ENCODE data around the gene SIPA1L3.

SIPA1L3 gene

DNA sequence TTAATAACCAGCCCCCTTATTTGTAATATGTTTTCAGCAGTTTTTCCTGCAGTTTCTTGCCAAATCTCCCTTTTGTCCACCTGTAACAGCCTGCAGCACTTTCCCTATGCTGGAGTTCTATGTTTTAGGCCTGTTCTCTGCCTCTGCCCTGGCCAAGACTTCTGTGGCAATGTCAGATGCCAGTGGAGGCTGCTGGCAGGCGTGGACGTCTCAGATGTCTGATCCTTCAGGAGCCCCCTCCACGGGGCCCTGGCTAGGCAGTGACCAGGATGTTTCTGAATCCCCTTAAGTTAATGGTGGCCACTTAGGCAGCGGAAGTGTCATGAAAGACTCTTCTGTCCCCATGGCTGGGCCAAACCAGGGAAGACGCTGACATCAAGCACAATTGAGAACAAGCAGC is 40.8 kb downstream of the SIPA1L3 start:
- no peak for DNase-seq

DNA sequence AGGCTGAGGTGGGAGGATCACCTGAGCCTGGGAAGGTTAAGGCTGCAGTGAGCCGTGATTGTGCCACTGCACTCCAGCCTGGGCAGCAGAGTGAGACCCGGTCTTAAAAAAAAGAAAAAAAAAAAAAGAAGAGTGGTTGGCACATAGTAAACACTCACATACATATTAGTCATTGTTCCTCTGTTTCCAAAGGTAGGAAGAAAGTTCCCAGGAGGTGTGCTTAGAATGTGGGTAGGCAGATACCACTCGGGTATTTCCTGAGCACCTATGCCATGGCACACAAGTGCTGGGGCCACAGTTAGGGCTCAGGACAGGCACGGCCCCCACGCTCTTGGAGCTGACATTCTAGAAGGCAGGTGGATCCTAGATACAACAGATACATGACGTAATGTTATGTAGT is 41.4 kb downstream of the SIPA1L3 start:
- no peak for DNase-seq

DNA sequence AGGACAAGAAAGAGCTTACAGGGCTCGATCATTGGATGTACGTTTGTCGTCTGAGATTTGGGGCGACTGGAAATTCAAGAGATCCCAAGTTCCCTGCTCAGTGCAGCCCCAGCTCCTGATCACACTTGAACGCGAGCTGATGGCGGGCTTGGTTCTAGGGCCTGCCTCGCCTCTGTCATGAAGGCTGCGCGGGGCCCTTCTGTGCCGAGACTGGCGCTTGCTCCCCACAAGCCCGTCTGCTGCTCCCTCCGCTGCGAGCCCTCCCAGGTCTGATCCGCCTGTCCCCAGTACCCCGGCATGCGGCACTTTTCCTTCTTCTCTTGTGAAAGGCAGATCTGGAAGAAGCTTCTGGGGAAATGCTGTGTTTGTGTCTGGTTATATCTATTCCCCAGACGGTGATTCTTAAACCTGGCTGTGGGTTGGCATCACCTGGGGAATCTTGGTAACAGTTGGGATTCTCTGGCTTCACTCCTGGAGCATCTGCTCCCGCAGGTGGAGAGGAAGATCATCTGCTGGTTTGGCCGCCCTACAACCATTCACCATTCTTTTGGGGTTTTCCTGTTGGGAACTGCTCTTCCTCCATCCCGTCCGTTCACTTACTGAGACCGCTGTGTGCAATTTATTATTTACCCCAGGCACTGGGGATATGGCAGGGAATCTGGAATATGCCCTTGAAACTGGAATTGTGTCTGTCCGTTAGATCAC is 43.6 kb downstream of the SIPA1L3 start:
- no peak for DNase-seq

DNA sequence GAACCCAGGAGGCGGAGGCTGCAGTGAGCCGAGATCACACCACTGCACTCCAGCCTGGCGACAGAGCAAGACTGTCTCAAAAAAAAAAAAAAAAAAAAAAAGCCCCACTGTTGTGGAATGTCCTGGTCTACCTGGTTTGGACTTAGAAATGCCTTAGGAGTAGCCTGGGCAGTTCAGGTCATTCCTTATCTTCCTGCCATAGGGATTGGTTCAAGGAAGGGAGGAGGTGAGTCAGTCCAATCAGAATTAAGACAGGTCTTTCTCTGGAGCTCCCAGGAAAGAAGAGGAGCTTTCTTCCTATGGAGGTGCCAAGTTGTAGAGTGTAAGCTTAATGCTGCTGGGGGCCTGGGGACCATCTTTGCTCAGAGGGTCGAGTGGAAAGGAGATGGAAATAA is 44.8 kb downstream of the SIPA1L3 start:
- no peak for DNase-seq

DNA sequence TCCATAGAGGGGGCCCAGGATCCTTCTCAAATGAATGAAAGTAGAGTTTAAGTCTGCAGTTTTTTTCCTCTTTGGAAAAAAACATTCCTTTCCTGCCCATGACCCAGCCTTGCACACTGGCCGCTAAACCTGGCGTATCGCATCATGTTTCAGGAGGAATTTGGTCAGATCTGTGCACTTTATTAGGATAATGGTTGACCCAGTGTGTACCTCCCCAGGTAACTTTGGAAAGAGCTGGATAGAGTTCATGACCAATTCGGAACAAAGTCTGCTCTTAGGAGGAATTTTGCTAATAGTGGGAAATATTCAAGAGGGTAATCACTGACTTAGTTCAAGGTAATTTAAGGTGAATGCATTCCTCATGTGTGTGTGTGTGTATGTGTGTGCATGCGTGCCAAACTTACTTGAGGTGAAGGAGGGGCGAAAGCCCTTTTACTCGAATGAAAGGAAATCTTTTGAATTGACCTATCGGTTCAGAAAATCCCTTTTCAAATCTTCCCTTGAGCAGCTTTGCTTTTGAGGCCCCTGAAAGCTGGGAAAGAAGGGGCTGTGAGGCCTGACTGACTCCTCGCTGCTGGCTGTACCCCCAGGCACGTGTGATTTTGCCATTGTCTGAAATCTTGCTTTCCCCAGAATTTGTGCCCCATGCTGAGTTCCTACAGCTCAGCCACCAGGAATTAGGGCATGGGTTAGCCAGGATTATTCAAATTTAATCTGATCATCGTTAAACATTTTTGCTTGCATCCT is 46.3 kb downstream of the SIPA1L3 start:
- DNase-seq = no peak

DNA sequence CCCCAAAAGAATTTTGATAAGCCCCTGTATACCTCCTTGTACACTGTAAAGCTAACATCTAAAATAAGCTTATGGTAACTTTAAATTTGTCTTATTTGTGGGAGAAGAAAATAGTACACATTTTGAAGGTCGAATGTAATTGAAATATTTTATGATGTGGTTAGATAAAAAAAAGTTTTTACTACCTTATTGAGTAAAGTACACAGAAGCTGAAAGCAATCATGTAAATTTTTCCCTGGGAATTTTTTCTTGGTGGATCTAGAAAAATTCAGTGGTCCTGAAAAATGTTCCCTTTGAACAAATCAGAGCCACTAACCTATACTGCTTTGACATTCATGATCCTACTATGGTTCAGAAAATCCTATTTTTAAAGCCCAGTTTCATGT is 46.9 kb downstream of the SIPA1L3 start:
- DNase-seq = no peak

DNA sequence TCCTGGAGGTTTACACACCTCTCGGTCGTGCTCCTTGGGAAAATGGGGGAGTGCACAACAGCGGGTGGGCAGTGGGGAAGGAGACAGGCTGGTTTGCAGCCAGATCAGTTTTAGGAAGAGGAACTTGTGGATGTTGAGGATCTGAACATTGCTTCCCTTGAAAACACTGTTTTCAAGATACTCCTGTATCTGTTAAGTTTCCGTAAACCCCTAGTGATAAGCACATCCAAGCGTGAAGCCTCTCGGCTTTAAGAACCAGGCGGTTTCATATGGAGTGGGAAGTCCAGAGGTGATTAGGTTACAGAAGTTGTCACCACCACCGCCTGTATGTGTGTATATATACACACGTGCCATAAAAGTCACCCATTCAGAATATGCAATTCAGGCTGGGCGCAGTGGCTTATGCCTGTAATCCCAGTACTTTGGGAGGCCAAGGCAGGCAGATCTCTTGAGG is 47.4 kb downstream of the SIPA1L3 start:
- no peak for DNase-seq

DNA sequence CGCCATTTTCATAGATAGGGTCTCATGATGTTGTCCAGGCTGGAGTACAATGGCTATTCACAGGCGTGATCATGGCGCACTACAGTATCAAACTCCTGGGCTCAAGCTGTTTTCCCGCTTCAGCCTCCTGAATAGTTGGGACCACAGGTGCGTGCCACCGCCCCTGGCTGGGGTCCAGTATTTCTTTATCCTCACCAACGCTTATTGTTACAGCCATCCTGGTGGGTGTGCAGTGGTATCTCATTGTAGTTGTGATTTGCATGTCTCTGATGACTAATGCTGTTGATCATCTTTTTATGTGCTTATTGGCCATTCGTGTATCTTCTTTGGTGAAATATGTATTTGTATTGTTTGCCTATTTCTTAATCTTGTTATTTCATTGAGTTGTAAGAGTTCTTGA is 49.0 kb downstream of the SIPA1L3 start:
- no peak for DNase-seq

DNA sequence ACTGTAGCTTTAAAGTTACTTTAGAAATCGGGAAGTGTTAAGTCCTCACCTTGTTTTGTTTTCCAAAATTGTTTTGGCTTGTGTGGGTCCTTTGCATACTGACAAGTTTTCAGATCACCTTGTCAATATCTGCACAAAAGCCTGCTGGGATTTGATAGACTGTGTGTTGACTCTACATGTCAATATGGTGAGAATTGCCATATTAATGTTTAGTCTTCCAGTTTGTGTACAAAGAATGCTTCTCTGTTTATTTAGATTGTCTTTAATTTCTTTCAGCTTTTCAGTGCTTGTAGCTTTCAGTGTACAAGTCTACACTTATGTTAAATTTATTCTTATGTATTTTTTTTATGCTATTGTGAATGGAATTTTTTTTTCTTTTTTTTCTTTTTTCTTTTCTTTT is 50.2 kb downstream of the SIPA1L3 start:
- DNase-seq = no peak

DNA sequence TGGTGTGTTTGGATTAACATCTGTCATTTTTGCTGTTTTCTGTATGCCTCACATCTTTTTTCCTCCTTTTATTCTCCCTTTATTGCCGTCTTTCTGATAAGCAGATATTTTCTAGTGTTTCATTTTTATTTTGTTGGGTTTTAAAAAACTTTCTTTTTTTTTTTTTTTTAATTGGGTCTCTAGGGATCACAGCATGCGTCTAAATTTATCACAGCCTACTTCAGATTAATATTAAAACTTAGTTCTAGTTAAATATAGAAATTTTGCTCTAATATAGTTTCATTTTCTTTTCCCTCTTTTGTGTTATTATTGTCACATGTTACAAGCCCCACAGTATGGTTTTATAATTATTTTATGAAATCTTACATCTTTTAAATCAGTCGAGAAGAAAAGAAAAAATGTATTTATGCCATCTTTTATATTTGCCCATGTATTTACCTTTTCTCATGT is 52.7 kb downstream of the SIPA1L3 start:
- DNase-seq = no peak

DNA sequence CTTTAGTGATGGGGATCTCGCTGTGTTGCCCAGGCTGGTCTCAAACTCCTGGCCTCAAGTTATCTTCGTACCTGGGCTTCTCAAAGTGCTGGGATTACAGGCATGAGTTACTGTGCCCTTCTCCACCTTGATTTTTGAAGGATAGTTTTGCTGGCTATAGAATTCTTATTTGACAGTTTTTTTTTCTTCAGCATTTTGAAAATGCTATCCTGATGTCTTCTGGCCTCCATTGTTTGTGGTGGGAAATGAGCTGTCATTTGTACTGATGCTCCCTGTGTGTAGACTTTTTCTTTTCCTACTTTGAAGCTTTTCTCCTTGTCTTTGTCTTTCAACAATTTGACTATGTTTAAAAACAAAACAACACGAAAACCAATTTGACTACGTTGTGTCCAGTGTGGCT is 54.2 kb downstream of the SIPA1L3 start:
- no peak for DNase-seq

DNA sequence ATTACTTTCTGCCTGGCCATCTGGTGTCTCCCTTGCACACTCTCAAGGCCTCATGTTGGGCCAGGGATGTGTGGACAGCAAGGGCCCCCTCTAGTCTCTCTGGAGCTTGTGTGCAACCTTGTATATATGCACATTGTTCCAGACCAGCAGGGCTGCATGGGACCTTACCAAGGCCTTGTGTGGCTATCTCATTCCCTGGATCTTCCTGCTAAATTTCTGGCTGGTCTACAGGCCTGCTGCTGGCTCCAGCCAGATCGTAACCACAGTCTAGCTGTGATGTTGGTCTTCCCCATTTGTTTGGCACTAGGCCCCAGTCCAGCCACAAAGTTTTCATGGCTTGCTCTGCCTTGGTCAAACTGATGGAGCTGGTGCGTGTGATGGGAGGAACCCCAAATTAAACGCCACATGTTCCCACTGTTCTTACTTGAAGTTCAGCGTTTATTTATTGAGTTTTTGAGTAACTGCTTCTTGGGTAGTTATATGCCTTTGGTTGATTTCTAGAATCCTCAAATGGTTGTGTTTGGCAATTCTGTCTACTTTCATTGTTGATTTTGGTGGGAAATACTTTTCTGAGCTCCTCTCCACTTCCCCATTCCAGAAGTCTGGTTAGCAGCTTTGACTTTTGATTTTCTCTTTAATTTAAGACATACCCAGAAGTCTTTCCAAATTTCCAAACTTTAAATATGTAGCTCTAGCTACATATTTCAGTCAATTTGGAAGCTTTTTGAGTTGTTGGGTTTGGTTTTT is 56.4 kb downstream of the SIPA1L3 start:
- no peak for DNase-seq

DNA sequence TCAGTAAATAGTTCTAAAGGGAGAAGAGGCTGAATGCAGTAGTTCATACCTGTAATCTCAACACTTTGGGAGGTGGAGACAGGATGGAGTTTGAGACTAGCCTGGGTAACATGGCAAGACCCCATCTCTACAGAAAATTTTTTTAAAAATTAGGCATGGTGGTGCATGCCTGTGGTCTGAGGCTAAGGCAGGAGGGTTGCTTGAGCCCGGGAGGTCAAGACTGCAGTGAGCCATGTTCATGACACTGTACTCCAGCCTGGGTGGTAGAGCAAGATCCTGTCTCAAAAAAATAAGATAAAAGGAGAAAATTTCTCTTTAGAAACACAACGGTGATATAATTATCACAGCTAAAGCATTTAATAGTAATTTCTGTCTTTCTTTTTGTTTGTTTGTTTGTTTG is 57.1 kb downstream of the SIPA1L3 start:
- no peak for DNase-seq

DNA sequence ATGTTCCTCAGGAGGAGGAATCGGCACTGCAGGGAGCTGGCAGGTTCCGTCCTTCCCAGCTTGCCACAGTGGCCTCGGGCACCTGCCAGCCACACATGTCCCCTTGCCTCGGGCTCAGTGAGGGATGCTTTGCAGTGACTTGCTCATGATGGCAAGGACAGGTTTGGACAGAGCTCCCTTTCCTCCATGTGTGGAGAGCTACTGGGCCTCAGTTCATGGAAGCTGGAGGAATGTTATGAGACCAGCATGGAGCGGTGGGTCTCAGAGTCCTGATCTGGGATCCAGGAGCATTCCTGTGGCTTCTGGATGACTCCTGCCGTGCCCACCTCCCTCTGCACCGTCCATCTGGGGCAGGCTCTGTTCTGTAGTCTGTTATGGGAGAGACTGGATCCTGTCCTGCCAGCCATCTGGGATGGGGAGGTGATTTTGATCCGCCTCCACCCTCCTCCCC is 59.2 kb downstream of the SIPA1L3 start:
- DNase-seq = no peak

DNA sequence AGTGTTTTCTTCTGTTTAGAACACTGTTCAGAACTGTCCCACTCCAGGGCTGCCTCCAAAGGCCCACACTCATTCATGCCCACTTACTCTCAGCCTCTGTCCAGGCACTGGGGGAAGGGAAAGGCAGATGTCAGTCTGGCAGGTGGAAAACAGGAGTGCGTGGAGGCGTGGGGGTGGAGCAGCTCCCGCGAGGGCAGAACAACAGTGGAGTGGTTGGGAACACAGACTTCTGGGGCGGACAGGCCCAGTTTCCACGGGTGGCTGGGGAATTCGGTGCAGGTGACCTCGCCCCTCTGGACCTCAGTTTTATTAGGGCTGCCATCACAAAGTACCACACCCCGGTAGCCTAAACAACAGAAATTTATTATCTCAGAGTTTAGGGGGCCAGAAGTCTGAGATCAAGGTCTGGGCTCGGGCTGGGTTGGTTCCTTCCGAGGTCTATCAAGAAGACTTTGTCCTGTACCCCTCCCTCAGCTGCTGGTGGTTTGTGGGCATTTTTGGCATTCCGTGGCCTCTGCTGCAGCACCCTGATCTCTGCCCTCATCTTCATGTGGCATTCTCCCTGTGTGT is 59.7 kb downstream of the SIPA1L3 start:
- no peak for DNase-seq

DNA sequence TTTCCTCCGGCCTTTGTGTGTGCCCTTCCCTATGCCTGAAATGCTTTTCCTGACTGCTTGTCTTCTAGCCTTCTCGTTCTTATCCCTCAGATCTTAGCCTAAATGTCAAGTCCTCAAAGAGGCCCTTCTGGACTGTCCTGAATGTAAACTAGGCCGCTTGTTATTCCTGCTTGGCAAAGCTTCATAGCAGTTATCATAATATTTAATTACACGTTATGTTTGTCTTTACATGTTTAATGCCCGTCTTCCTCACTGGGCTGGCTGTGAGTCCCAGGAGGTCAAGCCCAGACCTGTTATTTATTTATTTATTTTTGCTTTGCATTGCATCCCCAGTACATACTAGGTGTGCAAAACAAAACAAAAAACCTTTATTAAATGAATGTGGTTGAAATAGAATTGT is 62.7 kb downstream of the SIPA1L3 start:
- no peak for DNase-seq

DNA sequence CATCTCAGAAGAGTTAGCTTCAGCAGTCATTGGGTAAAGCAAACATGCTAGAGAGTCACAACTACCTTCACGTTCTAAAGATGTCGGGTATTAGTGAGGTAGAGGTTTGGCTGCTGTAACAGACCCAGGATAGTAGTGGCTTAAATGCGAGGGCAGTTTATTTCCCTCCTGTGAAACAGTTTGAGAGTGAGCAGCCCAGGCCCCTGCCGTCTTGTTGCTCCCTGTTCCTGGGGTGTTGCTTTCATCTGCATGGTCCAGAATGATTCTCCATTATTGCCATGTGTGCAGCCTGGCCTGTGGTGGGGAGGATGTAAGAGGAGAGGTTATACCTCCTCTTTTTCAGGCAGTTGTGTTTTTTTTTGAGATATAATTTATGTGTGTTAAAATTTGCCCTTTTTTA is 63.7 kb downstream of the SIPA1L3 start:
- DNase-seq = no peak

DNA sequence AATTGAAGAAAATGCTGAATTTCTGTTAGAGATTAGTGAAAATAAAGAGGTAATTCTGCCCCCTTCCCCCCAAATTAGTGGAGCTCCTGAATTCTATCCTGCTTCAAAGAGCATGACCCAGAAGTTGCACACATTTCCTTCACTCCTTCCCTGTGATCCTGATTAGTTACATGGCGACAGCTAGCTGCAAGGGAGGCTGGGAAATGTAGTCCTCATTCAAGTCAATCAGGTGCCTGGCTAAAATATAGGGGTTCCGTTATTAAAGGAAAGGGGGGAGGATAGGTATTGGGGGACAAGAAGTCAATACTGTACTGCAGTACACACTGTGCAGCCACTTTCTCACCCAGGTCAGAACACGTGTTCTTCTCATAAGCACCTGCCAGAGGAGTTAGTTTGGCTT is 65.8 kb downstream of the SIPA1L3 start:
- DNase-seq = no peak

DNA sequence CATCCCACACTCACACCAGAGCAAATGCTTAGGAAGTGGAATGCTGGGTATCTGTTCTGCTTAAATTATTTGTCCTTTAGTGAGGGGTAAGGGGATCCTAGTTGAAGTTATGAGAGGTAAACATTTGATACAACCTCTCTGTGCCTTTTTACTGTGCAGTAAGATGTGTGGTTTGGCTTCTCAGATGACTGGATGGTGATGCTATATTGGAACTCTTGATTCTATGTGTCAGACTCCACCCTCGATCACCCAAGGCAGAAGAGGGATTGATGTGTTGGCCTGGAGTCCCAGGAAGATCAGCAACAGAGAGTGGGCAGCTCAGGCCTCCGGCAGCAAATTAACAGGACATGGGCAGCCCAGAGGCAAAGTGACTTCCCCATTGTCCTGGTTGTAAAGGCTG is 66.7 kb downstream of the SIPA1L3 start:
- DNase-seq = no peak

DNA sequence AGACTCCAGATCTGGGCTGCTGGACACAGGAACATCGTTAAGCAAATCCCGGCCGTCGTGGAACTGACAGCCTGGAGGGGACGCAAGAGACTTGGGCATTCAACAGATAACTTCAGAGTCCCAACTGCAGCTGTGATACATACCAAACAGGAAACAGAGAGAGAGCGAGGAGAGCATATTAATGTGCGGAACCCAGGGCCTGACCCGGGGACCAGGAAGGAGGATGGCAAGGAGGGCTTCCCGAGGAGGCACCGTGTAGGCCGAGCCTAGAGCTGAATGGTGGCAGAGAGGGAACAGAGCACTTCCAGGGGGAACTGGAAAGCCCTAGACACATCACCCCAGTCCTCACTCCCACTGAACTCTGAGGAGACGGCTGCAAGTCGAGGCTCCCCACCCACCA is 68.1 kb downstream of the SIPA1L3 start:
- DNase-seq = no peak

DNA sequence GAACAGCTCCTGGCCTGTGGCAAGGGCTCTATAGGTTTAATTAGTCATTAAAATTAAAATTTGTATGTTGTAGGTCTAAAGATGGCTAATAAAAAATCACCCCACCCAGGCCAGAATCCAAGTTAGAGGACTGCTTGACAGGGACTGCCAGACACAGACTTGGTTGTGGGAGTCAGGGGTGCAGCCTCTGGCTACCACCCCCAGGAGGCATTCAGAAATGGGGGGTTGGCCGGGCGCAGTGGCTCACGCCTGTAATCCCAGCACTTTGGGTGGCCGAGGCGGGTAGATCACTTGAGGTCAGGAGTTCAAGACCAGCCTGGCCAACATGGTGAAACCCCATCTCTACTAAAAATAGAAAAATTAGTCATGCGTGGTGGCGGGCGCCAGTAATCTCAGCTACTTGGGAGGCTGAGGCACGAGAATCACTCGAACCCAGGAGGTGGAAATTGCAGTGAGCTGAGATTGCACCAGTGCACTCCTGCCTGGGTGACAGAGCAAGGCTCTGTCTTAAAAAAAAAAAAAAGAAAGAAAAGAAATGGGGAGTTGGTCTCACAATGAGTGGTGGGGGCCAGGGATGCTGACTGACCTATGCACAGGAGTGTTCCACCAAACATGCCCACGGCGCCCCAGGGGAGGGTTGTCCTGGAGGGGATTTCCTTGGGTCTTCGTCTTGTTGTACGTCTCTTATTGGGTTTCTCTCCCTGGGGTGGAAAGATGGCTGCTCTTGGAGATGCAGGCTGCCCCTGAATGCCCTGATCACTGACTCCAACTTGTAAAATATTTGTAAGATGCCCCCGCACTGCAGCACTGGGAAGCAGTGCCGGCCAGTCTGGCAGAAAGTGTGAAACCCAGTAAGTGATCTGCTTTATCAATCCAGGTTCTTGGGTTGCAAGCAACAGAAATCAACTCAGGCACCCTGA is 68.8 kb downstream of the SIPA1L3 start:
- no peak for DNase-seq

DNA sequence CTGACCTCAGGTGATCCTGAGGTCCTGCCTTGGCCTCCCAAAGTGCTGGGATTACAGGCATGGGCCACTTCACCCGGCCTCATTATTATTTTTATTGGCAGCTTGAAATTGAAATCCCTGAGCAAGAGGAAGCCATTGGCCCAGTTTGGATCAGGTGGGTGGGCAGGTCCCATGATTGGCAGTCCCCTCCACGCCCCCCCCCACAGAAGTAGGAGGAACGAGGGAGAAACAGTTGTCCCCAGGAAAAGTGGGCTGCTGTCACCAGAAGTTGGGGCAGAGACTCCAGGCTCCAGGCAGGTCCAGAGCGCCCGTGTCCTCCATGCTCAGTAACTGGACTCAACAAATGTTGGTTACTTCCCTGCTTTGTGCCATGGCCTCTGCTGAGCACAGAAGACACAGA is 70.4 kb downstream of the SIPA1L3 start:
- DNase-seq = no peak
